ENCODE results near the gene NAV2. TPM values are rescaled to one million over a fixed set of nuclear protein-coding genes. Genes with fewer than 3 reads are reported as not detected.

The NAV2 gene
- total RNA-seq, 1 experiment from 2014 or later = 46.3 TPM

GRCh38 chr11:19677381-19678080 is 35.1 kb upstream of the NAV2 start:
- Histone ChIP-seq H3K23me2 (ENCODE audit: insufficient read length, low read depth, low read length, poor library complexity, severe bottlenecking) (no peaks in the 10 kb centered on the region), H3K4ac (ENCODE audit: low read depth, low read length) (no peak overlapping the region), H3K14ac (ENCODE audit: insufficient read depth, low read length) (peak overlapping the region; percentile 77; the same call in 1 of the 2 replicates), H2BK120ac (ENCODE audit: low read depth, low read length, poor library complexity, severe bottlenecking) (no peak overlapping the region), H3K9ac (ENCODE audit: extremely low read depth, insufficient read length, low read length) (no peak overlapping the region), H2AFZ (ENCODE audit: low read length) (no peak overlapping the region), H2BK5ac (ENCODE audit: insufficient read length, low read length) (no peak overlapping the region), H3K56ac (ENCODE audit: insufficient read length, low read depth, low read length) (no peak overlapping the region), H4K91ac (ENCODE audit: insufficient read length, low read depth, low read length) (peak overlapping the region; percentile 67), H2AK5ac (ENCODE audit: insufficient read length, low read length) (no peak overlapping the region), H3K9me3 (ENCODE audit: control insufficient read depth, low read depth, low read length) (no peaks in the 10 kb centered on the region), H3K23ac (ENCODE audit: insufficient read length, low read depth, low read length) (no peak overlapping the region), H3T11ph (ENCODE audit: low read length) (no peak overlapping the region), H4K5ac (ENCODE audit: insufficient read length, low read depth, low read length) (no peak overlapping the region), H2BK15ac (ENCODE audit: low read depth, low read length) (no peak overlapping the region), H3K18ac (ENCODE audit: insufficient read length, low read depth, low read length) (no peak overlapping the region), H3K4me2 (ENCODE audit: insufficient read depth, insufficient read length, low read length) (no peak overlapping the region), H2BK12ac (ENCODE audit: insufficient read length, low read depth, low read length) (no peak overlapping the region), H4K8ac (replicated peaks; ENCODE audit: insufficient read length, low read depth, low read length) (no peak overlapping the region), H3K79me1 (ENCODE audit: insufficient read depth, low read depth, low read length, poor library complexity, severe bottlenecking) (no peaks in the 10 kb centered on the region), H3K27ac (ENCODE audit: insufficient read length, low read depth, low read length) (no peak overlapping the region), H4K20me1 (ENCODE audit: control insufficient read depth, insufficient read depth, insufficient read length) (no peaks in the 10 kb centered on the region), H3K79me2 (ENCODE audit: insufficient read depth, low read length) (no peaks in the 10 kb centered on the region), H2BK20ac (ENCODE audit: low read depth, low read length, poor library complexity, severe bottlenecking) (no peak overlapping the region), H3K27me3 (ENCODE audit: insufficient read depth, low read length) (no peaks in the 10 kb centered on the region), H3K4me1 (ENCODE audit: insufficient read depth, low read length) (peaks cover 9% of the 10 kb centered on the region; the same call in 1 of the 2 replicates)
- no peak for TF ChIP-seq CTCF (conservative IDR thresholded peaks at IDR 0.05)
- H3K27ac Mint-ChIP-seq = no peak overlapping the region; a peak in 1 of 7 replicates
- peaks cover 56 to 60% of the 10 kb centered on the region in 2 experiments for H3K4me1 Mint-ChIP-seq
- H3K9me3 Mint-ChIP-seq = no peaks in the 10 kb centered on the region
- H3K36me3 Mint-ChIP-seq (ENCODE audit: insufficient read depth in 1 of 3, low read depth in 3 of 3) = no peaks in the 10 kb centered on the region
- H3K27me3 Mint-ChIP-seq (ENCODE audit: low read depth) = peaks cover 8% of the 10 kb centered on the region
- no peak for DNase-seq
- WGBS (ENCODE audit: extremely low coverage, insufficient read length, low lambda C conversion rate) = no CpG with 5 or more reads among the region's 8 CpGs
- H3K4me3 Mint-ChIP-seq = no peak overlapping the region
